GM19372 (cell line): Measurements from ENCODE around the gene IL3.

Experiments used
- ATAC-seq: cut with Tn5 transposase; IDR thresholded peaks from one replicate; pipeline ENCODE4 v1.9.1; 2021; ENCODE audit warnings: mild to moderate bottlenecking, low read depth, moderate library complexity; ENCODE audit not compliant: unreplicated experiment

Gene IL3

DNA sequence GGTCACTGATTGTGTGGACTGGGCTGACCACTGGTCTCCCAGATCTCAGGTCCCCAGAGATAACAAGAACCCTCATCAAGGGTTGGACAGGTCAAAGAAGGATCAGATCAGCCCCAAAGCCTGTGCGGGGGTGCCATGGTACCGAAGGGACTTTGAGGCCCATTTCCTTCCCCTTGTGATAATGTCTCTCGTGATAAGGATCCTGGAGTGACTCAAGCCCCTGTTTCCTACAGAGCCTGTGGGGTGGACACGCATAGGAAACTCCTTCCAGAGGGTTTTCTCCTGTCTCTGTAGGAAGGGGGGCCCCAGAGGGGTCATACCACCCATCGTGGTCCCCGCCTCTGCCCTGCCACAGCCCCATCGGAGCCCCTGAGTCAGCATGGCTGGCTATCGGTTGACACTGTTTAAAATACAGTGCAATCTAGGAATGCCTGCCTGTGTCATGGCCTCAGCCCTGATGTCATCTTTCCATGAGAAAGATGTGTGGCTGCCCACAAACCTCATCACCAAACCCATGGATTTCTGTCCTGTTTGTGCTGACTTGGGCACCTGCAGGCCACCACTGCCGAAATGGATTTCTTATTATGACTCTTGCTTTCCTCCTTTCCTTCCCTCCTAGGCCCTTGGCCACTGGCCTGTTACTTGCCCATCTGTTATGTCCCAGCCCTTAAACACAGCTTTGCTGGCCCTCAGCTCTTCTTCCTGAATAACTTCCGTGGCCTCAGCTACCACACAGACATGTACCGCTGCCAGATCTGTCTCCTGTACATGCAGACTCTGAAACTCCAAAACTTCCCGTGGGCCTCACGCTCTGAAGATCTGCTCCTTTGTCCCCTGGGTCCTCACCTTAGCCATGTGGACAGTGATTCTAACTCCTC, 10.2 kb downstream of the IL3 start:
- ATAC-seq: no peak

DNA sequence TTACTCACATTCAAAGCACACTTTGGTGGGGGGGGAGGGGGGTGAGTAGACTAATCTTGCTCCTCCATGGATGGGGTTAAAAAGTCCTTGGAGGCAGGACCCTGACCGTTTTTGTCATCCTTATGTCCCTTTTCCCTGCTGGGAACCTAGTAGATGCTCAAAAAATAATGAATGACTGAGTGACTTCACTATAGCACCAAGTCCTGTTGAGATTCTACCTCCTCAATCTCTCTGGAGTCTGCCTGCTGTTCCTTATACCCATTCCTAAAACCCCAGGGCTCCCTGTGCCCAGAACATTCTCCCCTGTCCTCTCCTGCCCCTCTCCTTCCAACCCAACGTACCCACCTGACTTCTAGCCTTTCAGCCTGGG, 10.9 kb downstream of the IL3 start:
- ATAC-seq: no peak

DNA sequence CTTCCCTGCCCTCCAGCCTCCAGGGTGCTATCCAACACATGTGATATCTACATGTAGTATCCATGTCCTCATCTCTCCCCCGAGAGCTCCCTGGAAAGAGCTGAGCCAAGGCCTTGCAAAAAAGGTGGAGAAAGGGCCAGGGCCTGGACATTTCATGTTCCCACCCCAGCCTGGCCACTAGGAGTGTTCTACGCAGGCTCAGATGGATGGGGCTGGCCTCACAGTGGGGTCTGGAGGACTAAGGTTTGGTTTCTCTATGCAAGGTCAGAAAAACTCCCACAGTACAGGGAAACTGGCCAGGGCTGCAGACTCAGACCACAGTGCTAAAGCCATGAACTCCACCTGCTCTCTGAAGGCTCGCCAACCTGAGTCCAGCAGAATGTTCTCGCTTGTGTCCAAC, 11.6 kb downstream of the IL3 start:
- no peak for ATAC-seq

DNA sequence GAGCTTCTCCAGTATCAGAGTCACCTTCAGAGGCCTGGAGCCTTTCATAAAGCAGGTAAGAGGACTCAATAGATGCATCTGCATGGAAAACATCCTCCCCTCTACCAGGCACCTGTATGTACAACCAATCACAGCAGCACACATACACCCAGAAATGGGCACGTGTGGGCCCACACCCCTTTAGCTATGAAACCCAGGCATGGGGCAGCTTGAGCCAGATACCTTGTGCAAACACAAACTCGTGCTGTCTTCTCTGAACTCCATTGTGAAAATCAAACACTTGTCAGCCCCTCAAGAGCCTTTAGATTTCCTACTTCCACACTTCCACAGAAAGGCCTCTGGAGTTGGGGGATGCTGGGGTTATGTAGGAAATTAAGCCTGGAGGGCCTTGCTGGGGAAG, 12.1 kb downstream of the IL3 start:
- no peak for ATAC-seq

DNA sequence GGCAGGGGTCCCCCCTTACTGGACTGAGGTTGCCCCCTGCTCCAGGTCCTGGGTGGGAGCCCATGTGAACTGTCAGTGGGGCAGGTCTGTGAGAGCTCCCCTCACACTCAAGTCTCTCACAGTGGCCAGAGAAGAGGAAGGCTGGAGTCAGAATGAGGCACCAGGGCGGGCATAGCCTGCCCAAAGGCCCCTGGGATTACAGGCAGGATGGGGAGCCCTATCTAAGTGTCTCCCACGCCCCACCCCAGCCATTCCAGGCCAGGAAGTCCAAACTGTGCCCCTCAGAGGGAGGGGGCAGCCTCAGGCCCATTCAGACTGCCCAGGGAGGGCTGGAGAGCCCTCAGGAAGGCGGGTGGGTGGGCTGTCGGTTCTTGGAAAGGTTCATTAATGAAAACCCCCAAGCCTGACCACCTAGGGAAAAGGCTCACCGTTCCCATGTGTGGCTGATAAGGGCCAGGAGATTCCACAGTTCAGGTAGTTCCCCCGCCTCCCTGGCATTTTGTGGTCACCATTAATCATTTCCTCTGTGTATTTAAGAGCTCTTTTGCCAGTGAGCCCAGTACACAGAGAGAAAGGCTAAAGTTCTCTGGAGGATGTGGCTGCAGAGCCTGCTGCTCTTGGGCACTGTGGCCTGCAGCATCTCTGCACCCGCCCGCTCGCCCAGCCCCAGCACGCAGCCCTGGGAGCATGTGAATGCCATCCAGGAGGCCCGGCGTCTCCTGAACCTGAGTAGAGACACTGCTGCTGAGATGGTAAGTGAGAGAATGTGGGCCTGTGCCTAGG, 13.0 kb downstream of the IL3 start, which contains the start of gene CSF2:
CSF2 (plus strand) TSS at position 559 of the 783 bp plus-strand sequence; CDS start at position 594, 35 bp downstream.
- no peak for ATAC-seq

DNA sequence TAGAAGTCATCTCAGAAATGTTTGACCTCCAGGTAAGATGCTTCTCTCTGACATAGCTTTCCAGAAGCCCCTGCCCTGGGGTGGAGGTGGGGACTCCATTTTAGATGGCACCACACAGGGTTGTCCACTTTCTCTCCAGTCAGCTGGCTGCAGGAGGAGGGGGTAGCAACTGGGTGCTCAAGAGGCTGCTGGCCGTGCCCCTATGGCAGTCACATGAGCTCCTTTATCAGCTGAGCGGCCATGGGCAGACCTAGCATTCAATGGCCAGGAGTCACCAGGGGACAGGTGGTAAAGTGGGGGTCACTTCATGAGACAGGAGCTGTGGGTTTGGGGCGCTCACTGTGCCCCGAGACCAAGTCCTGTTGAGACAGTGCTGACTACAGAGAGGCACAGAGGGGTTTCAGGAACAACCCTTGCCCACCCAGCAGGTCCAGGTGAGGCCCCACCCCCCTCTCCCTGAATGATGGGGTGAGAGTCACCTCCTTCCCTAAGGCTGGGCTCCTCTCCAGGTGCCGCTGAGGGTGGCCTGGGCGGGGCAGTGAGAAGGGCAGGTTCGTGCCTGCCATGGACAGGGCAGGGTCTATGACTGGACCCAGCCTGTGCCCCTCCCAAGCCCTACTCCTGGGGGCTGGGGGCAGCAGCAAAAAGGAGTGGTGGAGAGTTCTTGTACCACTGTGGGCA, 13.8 kb downstream of the IL3 start:
- ATAC-seq: no peak

DNA sequence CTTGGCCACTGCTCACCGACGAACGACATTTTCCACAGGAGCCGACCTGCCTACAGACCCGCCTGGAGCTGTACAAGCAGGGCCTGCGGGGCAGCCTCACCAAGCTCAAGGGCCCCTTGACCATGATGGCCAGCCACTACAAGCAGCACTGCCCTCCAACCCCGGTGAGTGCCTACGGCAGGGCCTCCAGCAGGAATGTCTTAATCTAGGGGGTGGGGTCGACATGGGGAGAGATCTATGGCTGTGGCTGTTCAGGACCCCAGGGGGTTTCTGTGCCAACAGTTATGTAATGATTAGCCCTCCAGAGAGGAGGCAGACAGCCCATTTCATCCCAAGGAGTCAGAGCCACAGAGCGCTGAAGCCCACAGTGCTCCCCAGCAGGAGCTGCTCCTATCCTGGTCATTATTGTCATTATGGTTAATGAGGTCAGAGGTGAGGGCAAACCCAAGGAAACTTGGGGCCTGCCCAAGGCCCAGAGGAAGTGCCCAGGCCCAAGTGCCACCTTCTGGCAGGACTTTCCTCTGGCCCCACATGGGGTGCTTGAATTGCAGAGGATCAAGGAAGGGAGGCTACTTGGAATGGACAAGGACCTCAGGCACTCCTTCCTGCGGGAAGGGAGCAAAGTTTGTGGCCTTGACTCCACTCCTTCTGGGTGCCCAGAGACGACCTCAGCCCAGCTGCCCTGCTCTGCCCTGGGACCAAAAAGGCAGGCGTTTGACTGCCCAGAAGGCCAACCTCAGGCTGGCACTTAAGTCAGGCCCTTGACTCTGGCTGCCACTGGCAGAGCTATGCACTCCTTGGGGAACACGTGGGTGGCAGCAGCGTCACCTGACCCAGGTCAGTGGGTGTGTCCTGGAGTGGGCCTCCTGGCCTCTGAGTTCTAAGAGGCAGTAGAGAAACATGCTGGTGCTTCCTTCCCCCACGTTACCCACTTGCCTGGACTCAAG, 14.6 kb downstream of the IL3 start:
- no peak for ATAC-seq

DNA sequence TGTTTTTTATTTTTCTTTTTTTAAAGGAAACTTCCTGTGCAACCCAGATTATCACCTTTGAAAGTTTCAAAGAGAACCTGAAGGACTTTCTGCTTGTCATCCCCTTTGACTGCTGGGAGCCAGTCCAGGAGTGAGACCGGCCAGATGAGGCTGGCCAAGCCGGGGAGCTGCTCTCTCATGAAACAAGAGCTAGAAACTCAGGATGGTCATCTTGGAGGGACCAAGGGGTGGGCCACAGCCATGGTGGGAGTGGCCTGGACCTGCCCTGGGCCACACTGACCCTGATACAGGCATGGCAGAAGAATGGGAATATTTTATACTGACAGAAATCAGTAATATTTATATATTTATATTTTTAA, 15.2 kb downstream of the IL3 start:
- no peak for ATAC-seq

DNA sequence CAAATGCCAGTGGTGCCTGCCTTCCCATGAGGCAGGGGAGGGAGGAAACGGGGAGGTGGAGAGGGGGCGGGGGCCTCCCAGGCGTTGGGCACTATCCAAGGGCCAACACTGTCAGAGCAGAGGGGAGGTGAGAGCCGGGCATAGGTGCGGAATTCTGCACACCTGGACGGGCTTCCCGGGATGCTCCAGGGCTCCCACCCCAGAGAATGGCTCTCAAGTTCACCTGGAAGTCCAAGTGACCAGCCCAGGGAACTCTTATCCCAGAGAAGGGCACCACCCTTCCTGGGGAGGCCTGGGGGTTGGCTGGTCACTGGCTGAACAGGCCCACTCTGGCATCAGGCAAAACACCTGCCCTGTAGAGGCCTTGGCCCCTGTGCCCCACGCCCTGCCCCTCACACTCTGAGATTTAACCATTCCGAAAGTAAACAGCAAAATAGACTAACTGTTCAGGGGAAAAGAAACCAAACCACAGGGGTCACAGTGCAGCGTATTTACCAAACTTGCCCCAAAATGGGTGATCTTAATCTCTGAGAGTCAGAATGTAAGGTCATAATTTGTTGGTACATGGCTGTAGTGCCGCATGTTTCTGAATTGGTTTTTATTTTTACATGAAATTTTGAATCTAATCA, 15.9 kb downstream of the IL3 start:
- no peak for ATAC-seq

DNA sequence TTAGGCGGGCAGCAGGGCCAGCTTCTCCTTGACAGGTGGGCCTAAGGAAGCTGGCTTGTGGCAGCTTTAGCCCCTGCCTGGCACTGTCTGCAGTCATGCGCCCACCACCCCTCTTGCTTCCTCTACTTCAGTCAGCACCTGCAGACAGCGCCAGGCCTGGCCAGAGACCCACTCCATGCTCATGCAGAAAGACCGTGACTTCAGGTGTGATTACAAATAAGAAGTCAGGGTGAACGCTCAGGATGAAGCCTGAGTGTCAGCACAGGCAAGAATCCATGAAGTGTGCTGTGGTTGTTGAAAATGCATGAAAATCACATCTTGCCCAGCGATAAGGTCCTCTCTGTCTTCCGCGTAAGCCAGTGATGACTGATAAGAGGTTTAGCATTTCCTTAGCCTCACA, 16.5 kb downstream of the IL3 start:
- ATAC-seq: no peak

DNA sequence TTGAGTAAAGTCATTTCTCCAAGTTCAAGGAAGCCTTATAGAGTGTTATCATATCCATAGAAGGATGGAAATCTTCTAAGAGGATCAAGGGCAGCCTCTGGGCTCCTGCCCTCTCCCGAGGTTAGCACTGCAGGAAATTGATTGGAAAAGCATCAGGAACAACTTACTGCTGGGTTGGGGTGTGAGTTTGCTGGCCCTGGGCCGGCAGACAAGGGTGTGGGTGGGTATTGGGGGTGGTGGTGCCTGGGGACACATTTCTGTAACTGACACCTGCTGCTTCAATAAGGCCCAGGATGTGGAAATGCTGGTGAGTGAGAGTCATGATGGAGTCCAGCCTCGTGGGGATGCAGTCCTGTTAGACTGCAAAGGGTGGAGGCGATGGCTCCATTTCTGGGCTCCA, 18.6 kb downstream of the IL3 start:
- no peak for ATAC-seq

DNA sequence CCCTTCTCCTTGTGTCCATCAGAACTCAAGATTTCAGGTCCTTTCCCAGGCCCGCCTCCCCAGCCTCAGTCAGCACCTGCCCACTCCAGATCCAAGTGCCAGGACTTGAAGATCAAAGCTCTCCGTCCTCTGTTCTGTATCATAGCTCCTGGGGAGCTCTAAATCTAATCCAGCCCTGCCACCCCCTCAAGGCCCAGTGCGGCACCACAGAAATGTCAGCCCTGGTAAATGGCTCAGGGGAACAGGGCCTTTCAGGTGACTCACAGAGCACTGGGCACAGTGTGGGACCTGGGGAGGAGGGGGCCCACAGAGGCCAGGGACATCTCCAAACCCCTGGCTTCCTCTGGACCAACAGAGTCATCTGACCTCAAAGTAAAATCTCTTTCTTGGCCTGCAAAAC, 19.2 kb downstream of the IL3 start:
- ATAC-seq: no peak

DNA sequence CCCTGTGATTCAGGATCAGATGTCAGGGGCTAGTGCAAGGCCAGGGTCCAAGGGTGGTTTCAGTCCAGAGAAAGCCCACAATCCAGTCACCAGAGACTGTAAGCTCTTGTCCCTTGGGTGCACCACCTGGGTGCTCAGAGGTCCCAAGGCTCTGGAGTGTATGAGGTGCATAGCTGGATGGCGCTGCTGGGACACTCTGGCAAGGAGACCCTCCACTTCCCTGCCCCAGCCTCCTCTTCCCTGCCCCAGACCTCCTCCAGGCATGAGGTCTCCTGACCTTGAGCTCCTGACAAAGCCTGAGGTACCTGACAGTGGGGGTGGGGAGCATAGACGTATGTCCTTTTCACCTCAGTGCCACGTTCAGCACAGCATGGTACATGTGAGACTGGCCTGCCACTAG, 20.1 kb downstream of the IL3 start:
- ATAC-seq: no peak

DNA sequence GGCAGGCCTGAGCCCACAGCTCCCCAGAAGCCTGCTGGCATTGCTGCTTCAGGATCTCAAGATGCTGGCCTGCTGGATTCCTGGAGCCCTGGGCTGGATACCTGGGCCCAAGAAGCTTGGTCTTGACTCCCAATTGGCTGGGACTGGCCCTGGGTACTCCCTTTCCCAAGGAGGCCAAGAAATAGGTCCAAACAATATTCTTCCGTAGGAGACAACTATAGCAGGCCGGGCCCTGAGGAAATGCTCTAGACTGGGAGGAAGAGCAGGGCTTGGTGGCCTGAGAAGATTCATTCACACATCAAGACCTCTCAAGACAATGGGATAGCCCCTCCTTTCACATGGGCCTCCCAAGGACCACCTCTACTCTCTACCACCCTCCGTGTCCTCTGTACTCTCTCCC, 21.0 kb downstream of the IL3 start:
- no peak for ATAC-seq

DNA sequence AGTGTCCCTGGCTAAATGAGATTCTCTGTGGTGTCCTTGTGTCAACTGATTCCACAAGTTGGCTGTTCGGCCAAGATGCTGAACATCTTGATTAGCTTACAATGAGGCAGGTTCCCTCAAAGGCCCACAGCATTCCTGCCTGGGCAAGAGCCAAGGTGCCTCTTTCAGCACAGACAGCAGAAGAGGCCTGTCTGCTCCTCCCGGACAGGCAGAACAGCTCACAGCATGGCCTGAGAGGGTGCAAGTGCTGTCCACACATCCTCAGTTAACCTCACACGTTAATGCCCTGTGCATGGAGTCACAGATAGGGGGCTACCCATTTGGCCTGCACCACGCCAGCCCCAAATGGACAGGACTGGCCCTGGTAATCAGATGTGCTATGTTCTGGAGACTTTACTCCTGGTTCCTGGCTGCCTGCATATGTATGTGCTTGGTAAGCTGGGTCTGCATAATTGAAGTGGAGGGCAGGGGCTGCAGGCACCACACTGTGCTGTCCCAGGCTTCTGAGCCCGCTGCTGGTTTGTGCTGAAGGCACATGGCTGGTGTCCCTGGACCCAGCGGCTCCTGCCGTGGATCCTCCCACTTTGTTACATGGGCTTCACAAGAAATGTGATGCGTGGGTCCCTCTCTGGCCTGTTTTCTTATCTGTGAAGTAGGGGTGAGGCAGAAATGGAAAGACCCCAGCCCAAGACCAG, 22.0 kb downstream of the IL3 start:
- no peak for ATAC-seq

DNA sequence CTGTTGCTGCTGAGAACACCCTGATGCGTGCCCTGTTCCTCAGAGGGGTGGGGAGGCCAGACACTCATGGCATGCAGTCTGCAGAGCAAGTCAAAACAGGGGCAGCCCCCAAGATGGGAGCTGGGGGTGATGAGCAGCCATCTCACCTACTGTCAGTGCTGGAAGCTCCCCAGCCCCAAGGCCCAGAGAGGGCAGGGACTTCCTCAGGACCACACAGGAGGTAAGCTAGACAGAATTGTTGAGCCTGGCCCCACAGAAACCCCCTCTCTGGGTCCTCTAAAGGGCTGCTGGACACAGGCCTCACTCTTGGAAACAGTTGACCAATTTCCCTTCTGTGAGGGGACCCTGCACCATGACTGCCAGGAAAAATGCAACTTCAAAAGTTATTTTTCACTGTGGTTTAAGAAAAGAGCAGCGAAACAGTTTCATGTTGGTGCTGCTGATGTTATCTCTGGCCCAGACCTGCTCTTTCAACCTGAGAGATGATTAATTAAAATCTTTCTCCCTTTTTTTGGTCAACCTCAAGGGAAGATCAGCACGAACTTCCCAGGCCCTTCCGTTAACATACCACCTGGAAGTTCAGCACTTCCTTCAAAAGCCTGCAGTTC, 22.7 kb downstream of the IL3 start:
- no peak for ATAC-seq

DNA sequence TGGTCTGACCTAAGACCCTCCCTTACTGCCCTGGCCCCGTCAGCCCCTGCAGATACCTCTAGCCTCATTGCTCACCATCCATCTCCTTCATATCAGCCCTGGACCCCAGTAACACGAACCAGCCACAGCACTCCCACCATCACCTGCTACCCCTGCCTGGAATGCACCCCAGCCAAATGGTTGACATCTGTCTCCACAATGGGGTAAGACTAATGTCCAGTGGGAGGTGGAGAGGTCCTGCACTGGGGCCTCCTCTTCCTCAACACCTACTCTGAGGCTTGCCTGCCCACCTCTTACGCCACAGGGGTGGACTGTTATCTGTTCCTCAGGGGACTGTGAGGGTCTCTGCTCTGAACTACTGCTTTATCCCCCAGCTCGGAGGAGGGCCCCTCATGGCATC, 25.2 kb downstream of the IL3 start:
- ATAC-seq: no peak

DNA sequence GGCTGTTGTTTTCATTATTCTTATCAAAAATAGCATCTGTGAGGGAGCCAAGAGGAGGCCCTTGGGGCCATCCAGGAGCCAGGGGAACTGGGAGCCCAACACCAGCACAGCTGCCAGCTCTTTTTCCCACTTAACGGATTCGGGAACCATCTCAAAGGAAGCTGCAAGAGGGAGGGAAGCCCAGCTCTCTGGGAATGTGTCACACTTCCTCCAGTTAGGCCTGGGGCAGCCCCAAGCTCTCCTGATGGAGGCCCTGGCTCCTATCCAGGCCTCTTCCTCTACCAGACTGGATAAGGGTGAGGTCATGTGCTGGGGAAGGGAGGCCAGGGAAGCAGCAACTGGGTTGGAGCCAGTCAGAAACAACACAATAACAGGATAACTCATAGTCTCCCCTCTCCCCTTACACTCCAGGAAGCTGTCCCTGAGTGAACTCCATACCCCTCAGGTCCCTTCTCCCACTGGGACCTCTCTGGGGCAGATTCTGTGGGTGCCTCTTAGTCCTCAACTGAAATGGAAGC, 25.9 kb downstream of the IL3 start:
- no peak for ATAC-seq

DNA sequence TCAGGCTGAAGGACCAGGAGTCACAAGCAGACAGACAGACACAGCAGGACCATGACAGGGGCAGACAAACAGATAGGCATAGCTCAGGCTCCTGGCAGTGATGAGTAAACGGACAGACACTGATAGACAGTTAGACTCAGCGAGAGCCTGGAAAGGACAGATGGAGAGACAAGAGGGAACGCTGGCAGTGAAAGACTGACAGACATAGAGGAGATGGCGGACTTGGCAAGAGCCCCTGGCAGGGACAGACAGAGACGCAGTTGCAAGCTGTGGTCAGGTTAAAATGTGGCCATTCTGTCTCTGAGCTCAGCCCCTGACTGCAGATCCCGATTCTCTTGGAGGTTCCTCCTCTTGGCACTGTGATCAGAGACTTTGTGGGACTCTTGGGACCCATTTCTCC, 26.7 kb downstream of the IL3 start:
- ATAC-seq: no peak
